ENCODE data around the gene ABHD6. TPM values are rescaled to one million over a fixed set of nuclear protein-coding genes. Genes with fewer than 3 reads are reported as not detected.
"Not testable (repeated sequence)": the region's sequence is repeated elsewhere in the genome, so short reads cannot be mapped to it uniquely, and the experiment has no call there.

The ABHD6 gene
- total RNA-seq, 1 experiment from 2014 or later, result 20.1 TPM

GRCh38 chr3:58274027-58274614 lies 36.5 kb downstream of the ABHD6 start:
- DNase-seq (ENCODE audit: low read depth), result no peak

DNA sequence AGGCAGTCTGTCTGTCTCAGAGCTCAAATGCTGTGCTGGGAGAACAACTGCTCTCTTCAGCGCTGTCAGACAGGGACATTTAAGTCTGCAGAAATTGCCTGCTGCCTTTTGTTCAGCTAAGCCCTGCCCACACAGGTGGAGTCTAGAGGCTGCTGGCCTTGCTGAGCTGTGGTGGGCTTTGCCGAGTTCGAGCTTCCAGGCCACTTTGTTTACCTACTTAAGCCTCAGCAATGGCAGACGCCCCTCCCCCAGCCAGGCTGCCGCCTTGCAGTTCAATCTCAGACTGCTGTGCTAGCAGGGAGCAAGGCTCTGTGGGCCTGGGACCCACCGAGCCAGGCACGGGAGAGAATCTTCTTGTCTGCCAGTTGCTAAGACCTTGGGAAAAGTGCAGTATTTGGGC lies 43.5 kb downstream of the ABHD6 start:
- DNase-seq (ENCODE audit: low read depth), result no peak

GRCh38 chr3:58285334-58285733 lies 47.7 kb downstream of the ABHD6 start:
- no peak for DNase-seq (ENCODE audit: low read depth)

DNA sequence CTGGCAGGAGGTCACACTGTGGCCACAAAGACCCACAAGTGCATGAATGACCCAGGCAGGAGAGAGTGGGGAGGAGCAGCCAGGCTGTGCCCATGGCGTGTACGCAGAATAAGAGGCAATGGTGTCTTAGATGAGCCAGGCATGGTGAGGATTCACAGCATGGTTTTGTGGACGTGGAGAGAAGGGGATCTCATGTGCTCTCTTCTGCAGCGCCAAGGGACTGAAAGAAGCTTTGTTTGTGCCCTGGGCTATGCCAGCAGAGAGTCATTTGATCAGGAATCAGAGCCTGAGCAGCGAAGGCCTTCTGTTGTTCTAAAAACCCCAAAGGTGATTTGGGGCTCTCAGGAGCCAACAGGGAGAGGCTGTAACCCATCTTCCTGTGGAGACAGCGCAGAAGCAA lies 49.8 kb downstream of the ABHD6 start:
- no peak for DNase-seq (ENCODE audit: low read depth)

GRCh38 chr3:58288011-58288728 lies 50.6 kb downstream of the ABHD6 start:
- no peak for DNase-seq (ENCODE audit: low read depth)

- not testable (repeated sequence) for DNase-seq (ENCODE audit: low read depth)
Measured at GRCh38 chr3:58288964-58289613, 51.5 kb downstream of the ABHD6 start.

GRCh38 chr3:58290446-58290845 lies 52.9 kb downstream of the ABHD6 start:
- not testable (repeated sequence) for DNase-seq (ENCODE audit: low read depth)

DNA sequence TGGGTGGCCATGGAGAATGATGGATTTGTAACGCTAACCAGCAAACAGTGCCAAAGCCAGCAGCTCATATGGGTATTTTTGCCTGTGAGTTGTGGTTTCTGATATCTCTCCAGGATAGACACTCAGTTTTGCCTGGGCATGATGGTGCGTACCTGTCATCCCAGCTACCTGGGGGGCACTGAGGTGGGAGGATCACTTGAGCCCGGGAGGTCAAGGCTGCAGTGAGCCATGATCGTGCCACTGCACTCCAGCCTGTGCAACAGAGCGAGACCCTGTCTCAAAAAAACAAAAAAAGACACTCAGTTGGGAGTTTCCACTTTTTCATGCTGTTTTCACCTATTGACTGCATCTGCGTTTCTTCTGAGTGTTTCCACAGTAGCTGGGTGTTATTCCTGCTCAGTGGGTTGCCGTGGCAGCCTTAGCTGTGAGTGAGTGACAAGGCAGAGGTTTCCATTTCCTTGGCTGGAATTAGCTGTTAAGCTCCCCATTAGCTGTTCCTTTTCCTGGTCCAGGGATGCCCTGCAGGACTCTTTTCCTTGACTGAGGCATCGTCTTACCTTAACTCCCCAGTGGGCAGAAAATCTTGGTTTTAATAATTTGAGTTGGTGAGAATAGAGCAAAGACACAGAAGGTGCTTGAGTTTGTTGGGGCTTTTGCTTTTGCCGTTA lies 54.2 kb downstream of the ABHD6 start:
- DNase-seq (ENCODE audit: low read depth), result no peak

- no peak for DNase-seq (ENCODE audit: low read depth)
Measured at GRCh38 chr3:58292866-58293265, 55.3 kb downstream of the ABHD6 start.

GRCh38 chr3:58293516-58293915 lies 55.9 kb downstream of the ABHD6 start:
- DNase-seq (ENCODE audit: low read depth), result no peak

- peak; percentile 36 for DNase-seq (ENCODE audit: low read depth)
Measured at GRCh38 chr3:58296269-58296668, 58.7 kb downstream of the ABHD6 start.

GRCh38 chr3:58296843-58297242 lies 59.3 kb downstream of the ABHD6 start:
- DNase-seq (ENCODE audit: low read depth), result no peak

DNA sequence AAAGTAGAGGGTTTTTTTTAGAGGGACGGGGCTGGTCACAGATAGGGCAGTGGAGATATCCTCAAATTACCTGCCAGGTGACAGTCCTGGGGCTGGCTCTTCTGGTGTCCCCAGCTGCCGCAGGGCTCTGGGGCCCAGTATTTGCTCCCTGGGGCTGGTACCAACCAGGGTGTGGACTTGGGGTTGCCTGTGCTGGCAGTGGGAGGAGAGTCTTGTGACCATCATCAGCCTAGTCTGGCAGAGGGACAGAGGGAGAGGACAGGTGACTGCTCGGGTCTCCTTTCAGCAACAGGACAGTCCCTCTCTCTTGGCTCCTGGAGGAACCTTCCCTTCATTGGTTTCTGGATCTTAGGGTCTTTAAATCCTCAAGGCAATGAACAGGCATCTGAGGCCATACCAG lies 60.6 kb downstream of the ABHD6 start:
- no peak for DNase-seq (ENCODE audit: low read depth)

- DNase-seq (ENCODE audit: low read depth), result no peak
Measured at GRCh38 chr3:58299075-58299474, 61.5 kb downstream of the ABHD6 start.

GRCh38 chr3:58299839-58300516 lies 62.4 kb downstream of the ABHD6 start:
- peak; percentile 41 for DNase-seq (ENCODE audit: low read depth)

DNA sequence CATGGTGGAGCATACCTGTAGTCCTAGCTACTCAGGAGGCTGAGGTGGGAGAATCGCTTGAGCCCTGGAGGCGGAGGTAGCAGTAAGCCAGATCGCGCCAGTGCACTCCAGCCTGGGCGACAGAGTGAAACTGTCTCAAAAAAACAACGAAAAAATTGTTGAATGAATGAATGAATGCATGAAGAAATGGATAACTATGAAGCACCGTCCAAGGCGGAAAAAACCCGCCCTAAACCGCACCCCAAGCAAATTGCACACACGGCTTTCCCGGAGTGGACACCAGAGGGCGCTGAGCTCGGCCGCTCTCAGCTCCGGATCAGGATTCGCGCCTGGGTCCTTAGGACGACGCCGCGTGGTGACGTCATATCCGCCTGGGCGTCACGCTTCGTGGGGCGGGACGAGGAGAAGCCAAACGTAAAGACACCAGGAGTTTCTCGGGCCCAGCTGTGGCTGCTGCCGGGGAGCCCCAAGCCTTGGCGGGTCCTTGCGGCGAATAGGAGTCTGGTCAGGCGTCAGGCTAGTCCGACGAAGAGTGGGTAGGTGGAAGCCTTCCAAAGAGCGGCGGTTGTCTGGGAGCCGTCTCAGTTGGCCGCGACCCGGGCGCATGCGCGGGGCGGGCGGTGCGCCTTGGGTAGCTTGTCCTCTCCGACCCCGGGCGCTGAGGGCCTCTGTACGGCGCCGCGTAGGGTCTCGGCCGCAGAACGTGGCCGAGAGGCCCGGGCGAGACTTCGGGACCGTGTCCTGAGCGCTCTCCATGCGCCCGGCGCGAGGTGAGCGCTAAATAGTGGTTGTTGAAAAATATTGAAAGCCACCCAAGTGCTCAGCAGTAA lies 68.5 kb downstream of the ABHD6 start, which contains the start of the genes HTD2 and RPP14:
HTD2 (plus strand) TSS at position 639 of the 830 bp plus-strand sequence. CDS start 11,094 bp downstream, outside the sequence.
RPP14 (plus strand) TSS at position 364 of the 830 bp plus-strand sequence. CDS start 4,085 bp downstream, outside the sequence.
- peak; percentile 96 for DNase-seq (ENCODE audit: low read depth)

- DNase-seq (ENCODE audit: low read depth), result peak; percentile 64
Measured at GRCh38 chr3:58307639-58308215, 70.1 kb downstream of the ABHD6 start.

- no peak for DNase-seq (ENCODE audit: low read depth)
Measured at GRCh38 chr3:58308728-58309127, 71.1 kb downstream of the ABHD6 start.

DNA sequence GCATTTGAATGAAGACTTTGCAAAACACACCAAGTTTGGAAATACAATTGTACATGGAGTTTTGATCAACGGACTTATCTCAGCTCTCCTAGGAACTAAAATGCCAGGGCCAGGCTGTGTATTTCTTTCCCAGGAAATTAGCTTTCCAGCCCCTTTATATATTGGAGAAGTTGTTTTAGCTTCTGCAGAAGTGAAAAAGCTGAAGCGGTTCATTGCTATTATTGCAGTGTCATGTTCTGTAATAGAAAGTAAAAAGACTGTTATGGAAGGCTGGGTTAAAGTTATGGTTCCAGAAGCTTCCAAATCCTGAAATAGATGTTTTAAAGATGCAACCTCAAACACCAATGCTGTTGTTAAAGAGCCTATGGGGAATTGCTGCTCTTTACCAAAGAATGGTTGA lies 80.2 kb downstream of the ABHD6 start:
- DNase-seq (ENCODE audit: low read depth), result no peak

- no peak for DNase-seq (ENCODE audit: low read depth)
Measured at GRCh38 chr3:58321791-58322190, 84.2 kb downstream of the ABHD6 start.
